ENCODE data around the gene MKLN1. TPM values are rescaled to one million over a fixed set of nuclear protein-coding genes. Genes with fewer than 3 reads are reported as not detected.

The MKLN1 gene
- total and polyA plus RNA-seq, 4 donors, result 7.1 to 48.4 (median 25.5) TPM

- H3K4me1 ChIP-seq (ENCODE audit: control insufficient read depth in 4 of 4, insufficient read depth in 4 of 4, low read length in 3 of 4), result peaks cover 0 to 9% (median 6%) of the 10 kb centered on the region in 4 donors
- H3K9ac ChIP-seq (ENCODE audit: low read depth in 1 of 2, low read length in 2 of 2), result no peak overlapping the region
- no peaks in the 10 kb centered on the region for H3K27me3 ChIP-seq (ENCODE audit: control insufficient read depth in 4 of 4, insufficient read depth in 4 of 4, low read length in 3 of 4)
- no peaks in the 10 kb centered on the region for H3K36me3 ChIP-seq (ENCODE audit: control insufficient read depth in 4 of 4, insufficient read depth in 3 of 4, low read depth in 1 of 4, low read length in 3 of 4)
- no peak for DNase-seq (ENCODE audit: low spot score)
- TF ChIP-seq REST (IDR thresholded peaks at IDR 0.05) (no peak), NR2F2 (IDR thresholded peaks at IDR 0.05) (no peak), TAF1 (conservative IDR thresholded peaks at IDR 0.05) (no peak), CTCF (IDR thresholded peaks at IDR 0.05; ENCODE audit: low read depth, low read length, missing input control) (no peak), ATF3 (IDR thresholded peaks at IDR 0.05) (no peak), FOXA1 (IDR thresholded peaks at IDR 0.05) (no peak), ZBTB33 (IDR thresholded peaks at IDR 0.05) (no peak), EGR1 (IDR thresholded peaks at IDR 0.05; ENCODE audit: low read depth in 2 of 2) (no peak), FOXA2 (IDR thresholded peaks at IDR 0.05) (no peak), JUND (IDR thresholded peaks at IDR 0.05) (no peak), MAX (IDR thresholded peaks at IDR 0.05) (no peak), GABPA (IDR thresholded peaks at IDR 0.05 in 1 of 2, conservative IDR thresholded peaks at IDR 0.05 in 1 of 2) (no peak), RAD21 (IDR thresholded peaks at IDR 0.05) (no peak), YY1 (IDR thresholded peaks at IDR 0.05) (no peak), SP1 (IDR thresholded peaks at IDR 0.05) (no peak), RXRA (IDR thresholded peaks at IDR 0.05) (no peak), HNF4A (conservative IDR thresholded peaks at IDR 0.05) (no peak)
- no peaks in the 10 kb centered on the region for H3K9me3 ChIP-seq (ENCODE audit: control insufficient read depth in 4 of 4, low read length in 3 of 4)
- H3K4me3 ChIP-seq (ENCODE audit: low read depth in 1 of 3, low read length in 3 of 3), result no peak overlapping the region
- H3K27ac ChIP-seq (ENCODE audit: low read depth in 1 of 2, low read length in 2 of 2), result no peak overlapping the region
- 93% methylated on average over 9 of the region's 9 CpGs for WGBS
These were observed 183.4 kb downstream of the MKLN1 start for GRCh38 chr7:131511071-131511470.
